ENCODE measurements around the gene GCNT2.
"Not testable (repeated sequence)": the region's sequence is repeated elsewhere in the genome, so short reads cannot be mapped to it uniquely, and the experiment has no call there.

GCNT2 gene

DNA sequence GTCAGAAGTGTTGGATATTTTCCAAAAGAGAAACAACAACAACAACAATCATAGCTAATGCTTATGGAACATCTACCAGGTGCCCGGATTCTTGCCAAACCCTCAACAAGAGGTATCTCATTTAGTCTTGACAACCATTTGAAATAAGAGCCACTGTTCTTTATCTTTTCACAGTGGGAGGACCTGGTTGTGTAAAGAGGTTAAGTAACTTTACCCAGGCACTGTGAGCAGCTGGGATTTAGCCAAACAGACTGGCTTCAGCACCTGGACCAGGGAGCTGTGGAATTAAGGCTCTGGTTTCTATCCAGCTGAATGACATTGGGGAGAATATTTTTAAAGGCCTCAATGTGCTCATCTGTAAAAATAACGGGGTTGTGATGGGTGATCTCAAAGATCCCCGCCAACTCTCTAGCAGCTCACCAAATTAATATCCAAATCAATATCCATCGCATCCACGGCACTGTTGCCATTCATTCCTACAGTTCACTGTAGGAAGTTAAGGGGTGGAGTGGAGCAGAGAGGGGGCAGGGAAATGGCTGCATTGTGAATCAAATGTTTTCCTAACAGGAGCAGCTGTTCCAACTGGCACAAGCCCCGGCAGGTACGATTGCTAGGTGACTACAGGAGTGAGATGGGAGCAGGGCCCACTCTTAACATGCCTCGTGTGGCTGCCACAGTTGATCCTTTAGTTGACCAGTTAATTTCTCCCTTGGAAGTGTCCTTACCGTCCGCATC lies 61.8 kb downstream of the GCNT2 start:
- peak; percentile 63 for DNase-seq

DNA sequence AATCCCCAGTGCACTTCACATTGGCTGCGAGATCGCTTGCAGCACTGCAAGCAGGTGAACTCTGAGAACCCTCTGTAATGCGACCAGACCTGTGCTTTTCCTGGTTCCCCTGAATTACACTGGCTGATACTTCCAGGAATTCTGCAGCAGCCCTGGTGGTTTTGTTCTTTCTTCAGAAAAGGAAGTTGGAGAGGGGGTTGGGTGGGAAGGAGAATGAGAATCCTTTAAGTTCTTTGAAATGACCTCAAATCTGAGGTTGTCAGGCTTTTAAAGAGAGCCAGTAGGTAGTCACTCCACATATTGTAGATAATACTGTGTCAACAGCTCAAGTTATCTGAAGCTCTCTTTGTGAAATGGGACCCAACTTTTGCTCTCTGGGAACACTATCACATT lies 62.4 kb downstream of the GCNT2 start:
- DNase-seq, result no peak

GRCh38 chr6:10584607-10585006 lies 63.5 kb downstream of the GCNT2 start:
- no peak for DNase-seq

DNA sequence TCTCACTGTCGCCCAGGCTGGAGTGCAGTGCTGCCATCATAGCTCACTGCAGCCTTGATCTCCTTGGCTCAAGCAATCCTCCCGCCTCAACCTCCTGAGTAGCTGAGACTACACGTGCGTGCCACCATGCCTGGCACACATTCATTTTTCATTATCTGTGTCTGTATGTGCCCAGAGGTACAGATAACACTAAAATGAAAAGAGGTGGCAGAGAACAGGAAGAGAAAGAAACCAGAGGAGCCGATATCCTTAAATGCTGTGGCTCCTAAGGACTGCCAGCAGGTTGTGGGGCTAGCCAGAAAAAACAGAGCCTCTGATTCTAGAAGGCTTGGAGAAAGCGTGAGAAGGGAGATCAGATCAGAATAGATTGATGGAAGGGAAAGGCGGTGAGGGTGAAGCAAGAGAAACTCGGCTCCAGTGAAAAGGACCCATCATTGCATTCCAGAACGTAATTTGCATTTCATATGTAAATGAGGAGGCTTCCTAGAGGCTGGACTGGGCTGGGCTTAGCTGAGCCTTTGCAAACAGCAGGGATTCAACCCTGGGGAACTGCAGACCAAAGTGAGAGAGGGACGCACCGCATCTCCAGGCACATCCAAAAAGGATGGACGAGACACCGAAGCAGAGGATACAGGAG lies 64.2 kb downstream of the GCNT2 start:
- no peak for DNase-seq

GRCh38 chr6:10586302-10586701 lies 65.2 kb downstream of the GCNT2 start:
- no peak for DNase-seq

DNA sequence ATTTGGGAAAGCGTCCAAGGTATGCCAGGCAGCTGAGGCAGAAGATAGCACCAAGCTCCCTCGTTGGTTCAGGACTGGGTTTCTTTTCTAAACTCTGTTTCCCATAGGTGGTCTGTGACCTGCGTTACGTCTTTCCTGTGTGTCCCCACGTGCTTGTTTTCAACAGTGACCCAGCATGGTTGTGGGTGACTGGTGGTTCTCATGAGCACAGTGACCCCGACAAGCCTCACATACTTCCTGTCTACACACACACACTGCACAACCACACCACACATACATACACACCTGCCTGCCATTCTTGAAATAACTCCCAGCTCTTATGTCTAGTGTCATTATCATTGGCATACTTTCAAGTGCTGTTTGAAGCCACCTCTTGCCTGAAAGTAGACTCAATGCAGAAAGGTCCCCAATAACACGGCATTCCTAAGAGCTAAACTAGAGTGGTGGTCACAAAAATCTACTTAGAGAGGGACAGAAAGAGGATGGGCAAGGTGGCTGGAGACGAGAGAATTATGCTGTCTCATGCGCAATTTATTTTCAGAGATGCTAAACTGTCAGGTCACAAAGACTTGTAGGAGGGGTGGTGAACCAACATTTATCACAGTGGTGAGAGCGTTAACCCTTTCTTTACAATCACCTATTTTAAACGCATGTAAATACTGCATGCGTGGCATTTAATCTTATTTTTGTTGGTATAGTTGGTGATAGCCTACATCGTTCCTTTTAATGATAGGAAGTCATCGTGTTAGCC lies 66.7 kb downstream of the GCNT2 start:
- DNase-seq, result no peak

DNA sequence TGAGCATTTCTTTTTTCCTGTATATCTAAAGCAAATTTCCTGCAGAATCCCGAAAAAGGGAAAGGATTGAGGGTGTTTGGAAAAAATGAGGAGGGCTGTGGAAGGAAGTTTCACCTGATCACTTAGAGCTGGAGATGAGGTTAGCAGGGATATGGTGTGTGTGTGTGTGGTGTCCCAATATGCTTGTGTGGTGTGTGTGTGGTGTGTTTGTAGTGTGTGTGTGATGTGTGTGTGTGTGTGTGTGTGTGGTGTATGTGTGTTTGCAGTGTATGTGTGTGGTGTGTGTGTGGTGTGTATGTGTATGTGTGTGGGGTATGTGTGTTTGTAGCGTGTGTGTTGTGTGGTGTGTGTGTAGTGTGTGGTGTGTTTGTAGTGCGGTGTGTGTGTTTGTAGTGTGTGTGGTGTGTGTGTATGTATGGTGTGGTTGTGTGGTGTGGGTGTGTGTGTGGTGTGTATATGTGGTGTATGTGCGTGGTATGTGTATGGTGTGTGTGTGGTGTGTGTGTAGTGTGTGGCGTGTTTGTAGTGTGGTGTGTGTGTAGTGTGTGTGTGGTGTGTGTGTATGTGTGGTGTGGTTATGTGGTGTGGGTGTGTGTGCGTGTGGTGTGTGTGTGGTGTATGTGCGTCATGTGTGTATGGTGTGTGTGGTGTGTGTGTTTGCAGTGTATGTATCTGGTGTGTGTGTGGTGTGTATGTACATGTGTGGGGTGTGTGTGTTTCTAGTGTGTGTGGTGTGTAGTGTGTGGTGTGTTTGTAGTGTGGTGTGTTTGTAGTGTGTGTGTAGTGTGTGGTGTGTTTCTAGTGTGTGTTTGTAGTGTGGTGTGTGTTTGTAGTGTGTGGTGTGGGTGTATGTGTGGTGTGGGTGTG lies 67.6 kb downstream of the GCNT2 start:
- DNase-seq, result no peak

GRCh38 chr6:10589429-10589727 lies 68.2 kb downstream of the GCNT2 start:
- DNase-seq, result no peak

GRCh38 chr6:10589983-10590382 lies 68.8 kb downstream of the GCNT2 start:
- DNase-seq, result no peak

- DNase-seq, result no peak
These were observed 70.4 kb downstream of the GCNT2 start for GRCh38 chr6:10591422-10592160.

GRCh38 chr6:10595731-10596664 lies 74.8 kb downstream of the GCNT2 start:
- no peak for DNase-seq

- DNase-seq, result no peak
These were observed 76.4 kb downstream of the GCNT2 start for GRCh38 chr6:10597499-10598001.

DNA sequence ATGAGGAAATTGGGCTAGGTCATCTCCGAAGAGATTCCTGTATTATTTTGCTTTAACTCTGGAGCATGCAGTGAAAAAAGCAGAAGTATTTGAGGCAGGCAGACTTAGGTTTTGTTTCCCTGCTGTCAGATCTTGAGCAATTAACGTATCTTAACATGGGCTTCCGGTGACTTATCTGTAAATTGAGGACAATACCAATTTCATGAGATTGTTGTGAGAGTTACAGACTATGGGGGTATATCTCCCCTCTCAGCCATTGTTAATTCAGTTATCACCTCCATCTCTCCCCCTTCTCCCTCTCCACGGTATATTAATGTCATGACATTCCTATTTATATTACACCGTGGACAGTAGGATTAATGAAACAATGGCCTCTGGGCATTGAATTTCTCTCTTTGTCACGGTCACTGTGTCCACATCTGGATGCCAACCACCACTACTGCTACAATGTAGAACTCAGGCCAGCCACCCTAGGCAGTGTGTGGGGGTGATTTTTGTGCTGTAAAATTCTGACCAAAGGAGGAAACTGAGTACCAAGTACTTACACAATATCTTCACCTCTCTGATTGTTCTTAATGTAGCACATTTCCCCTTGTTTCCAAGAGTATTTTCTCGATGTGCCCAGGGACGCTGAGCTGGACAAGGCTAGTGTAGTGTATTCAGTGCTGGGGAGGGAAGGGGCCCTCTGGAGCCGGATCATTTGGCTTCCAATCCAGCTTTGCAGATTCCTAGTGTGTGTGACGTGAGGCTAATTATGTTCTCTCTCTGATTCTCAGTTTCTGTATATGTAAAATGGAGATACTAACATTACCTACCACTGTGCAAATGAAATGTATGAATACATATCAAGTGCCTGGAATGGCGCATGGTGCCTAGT lies 77.2 kb downstream of the GCNT2 start:
- no peak for DNase-seq

GRCh38 chr6:10599046-10599445 lies 77.9 kb downstream of the GCNT2 start:
- DNase-seq, result no peak

DNA sequence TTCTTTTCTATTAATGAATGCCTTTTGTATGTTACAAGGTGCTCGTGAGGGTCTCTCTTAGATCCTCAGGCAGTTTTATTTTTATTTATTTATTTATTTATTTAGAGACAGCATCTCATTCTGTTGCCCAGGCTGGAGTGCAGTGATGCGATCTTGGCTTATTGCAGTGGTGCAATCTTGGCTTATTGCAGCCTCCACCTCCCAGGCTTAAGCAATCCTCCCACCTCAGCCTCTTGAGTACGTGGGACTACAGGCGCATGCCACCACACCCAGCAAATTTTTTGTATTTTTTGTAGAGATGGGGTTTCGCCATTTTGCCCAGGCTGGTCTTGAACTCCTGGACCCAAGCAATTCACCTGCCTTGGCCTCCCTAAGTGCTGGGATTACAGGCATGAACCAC lies 79.5 kb downstream of the GCNT2 start:
- DNase-seq, result not testable (repeated sequence)

DNA sequence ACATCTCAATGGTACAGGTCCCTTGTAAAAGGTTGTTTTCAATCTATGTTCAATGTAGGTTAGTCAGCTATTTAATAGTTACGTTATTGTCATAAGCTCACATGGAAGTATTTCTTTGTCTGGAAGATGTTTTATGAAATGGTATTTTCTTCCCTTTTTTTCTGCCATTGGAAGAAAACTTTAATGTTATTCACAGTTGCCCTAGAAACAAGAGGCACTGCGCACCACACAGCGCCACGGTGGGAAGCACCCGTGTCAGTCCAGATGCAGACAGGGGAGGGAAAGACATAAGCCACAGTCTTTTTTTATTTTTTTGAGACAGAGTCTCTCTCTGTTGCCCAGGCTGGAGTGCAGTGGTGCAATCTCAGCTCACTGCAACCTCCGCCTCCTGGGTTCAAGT lies 82.1 kb downstream of the GCNT2 start:
- no peak for DNase-seq

DNA sequence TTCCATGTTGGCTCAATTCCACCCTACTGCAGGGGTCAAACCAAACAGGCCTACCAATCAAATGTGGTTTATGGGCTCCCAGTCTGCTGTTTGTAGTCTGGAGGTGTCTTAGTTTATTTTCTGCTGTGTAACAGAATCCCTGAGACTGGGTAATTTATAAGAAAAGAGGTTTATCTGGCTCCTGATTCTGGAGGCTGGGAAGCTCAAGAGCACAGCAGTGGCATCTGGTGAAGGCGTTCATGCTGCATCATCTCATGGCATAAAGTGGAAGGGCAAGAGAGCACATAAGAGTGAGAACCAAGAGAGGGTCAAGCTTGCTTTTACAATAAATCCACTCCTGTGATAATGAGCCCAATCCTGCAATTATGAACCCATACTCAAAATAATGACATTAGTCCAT lies 87.9 kb downstream of the GCNT2 start:
- no peak for DNase-seq

DNA sequence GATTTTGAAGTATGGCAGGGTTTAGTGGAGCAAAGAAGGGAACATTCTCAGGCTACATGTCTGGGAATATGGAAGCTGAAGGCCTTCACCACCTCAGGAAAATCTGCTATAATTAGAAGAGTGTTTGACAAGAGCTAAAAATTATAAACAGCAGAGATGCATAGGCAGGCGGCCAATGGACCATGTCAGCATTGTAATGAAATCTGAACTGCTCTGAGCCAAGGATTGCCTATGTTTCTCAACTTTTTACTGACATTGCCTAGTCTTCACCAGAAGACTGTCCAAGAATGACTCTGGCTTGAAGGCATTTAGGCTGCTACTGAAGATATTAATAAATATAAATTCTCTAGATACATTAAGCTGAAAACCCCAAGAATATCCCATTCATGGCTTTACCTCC lies 89.1 kb downstream of the GCNT2 start:
- no peak for DNase-seq

- DNase-seq, result no peak
These were observed 91.0 kb downstream of the GCNT2 start for GRCh38 chr6:10612161-10612560.

- DNase-seq, result no peak
These were observed 91.9 kb downstream of the GCNT2 start for GRCh38 chr6:10613077-10613476.
